Lung (tissue), 12 donors: ENCODE data around the gene NUBP1. TPM values are rescaled to one million over a fixed set of nuclear protein-coding genes. Genes with fewer than 3 reads are reported as not detected.

Experiments
- ATAC-seq: fragments of 200-7000 bp; cut with Tn5 transposase; one replicate; pipeline ENCODE4 v1.9.1; 2020; ENCODE audit warnings: moderate number of reproducible peaks; ENCODE audit not compliant: insufficient read depth, low FRiP score
- DNase-seq, 3 donors: peaks; one replicate each; pipeline ENCODE4 v3.0.0-alpha.2; 2013 to 2017
- H3K27ac ChIP-seq, 2 donors: one replicate each; pipeline ENCODE4 v1.5.1; 2013; ENCODE audit warnings: mild to moderate bottlenecking in 2 of 2, moderate library complexity in 2 of 2, control low read depth in 1 of 2, inconsistent platforms in 1 of 2, low read depth in 1 of 2, low read length in 1 of 2
- H3K27me3 ChIP-seq, 3 donors: one replicate each; pipeline ENCODE4 v1.5.1; 2013; ENCODE audit warnings: low read length in 2 of 3; ENCODE audit not compliant: control insufficient read depth in 3 of 3, insufficient read depth in 3 of 3
- H3K36me3 ChIP-seq, 4 donors: one replicate each; pipeline ENCODE4 v1.5.1; 2013; ENCODE audit warnings: low read length in 4 of 4, mild to moderate bottlenecking in 1 of 4, moderate library complexity in 1 of 4; ENCODE audit not compliant: control insufficient read depth in 4 of 4, insufficient read depth in 4 of 4
- H3K4me1 ChIP-seq, 5 donors: one replicate each; pipeline ENCODE4 v1.5.1; 2013; ENCODE audit warnings: low read length in 5 of 5, mild to moderate bottlenecking in 2 of 5, moderate library complexity in 1 of 5; ENCODE audit not compliant: control insufficient read depth in 5 of 5, insufficient read depth in 5 of 5
- H3K4me3 ChIP-seq: one replicate; pipeline ENCODE4 v1.5.1; 2013; ENCODE audit warnings: mild to moderate bottlenecking, control low read depth, moderate library complexity
- H3K9ac ChIP-seq, 2 donors: one replicate each; pipeline ENCODE4 v1.5.1; 2013; ENCODE audit warnings: low read length in 2 of 2, control low read depth in 1 of 2; ENCODE audit not compliant: insufficient read depth in 1 of 2
- H3K9me3 ChIP-seq, 4 donors: one replicate each; pipeline ENCODE4 v1.5.1; 2013; ENCODE audit warnings: low read length in 3 of 4, mild to moderate bottlenecking in 1 of 4, moderate library complexity in 1 of 4; ENCODE audit not compliant: control insufficient read depth in 4 of 4, insufficient read depth in 3 of 4
- WGBS, 2 donors: extraction: QIAGEN DNeasy Blood & Tissue Kit; methylation state at CpG; one replicate each; pipeline ENCODE4 v1.1.7; 2013; 5-methylcytosine and 5-hydroxymethylcytosine counted together
- polyA plus RNA-seq, 2 donors: library from polyadenylated mRNA; stranded (reverse); fragments of 200-250 nt; gene quantifications; one replicate each; pipeline ENCODE4 v1.2.1, GENCODE V29; 2013
- total RNA-seq, 2 donors: library from RNA; depleted of rRNA in 1 of 2; stranded (reverse); fragments of >200 nt in 1 of 2; gene quantifications; one replicate each; pipeline ENCODE4 v1.2.1, GENCODE V29; 2014 to 2021
- TF ChIP-seq, protein P1 (sequence below): IDR thresholded peaks from 2 replicates; pipeline ENCODE4 v1.5.1; 2012; ENCODE audit warnings: mild to moderate bottlenecking; ENCODE audit errors: control extremely low read depth, extremely low read depth
- donor health status: control.
- donor health status: control.
- donor health status: Bipolar disorder and iron deficiency.
- donor health status: healthy.
- donor health status: DM: yes; HTN: yes; CAD: no.

Gene NUBP1
- total and polyA plus RNA-seq, 4 donors = 28.4 to 44.2 (median 41.1) TPM

- Histone ChIP-seq H3K27me3 (no peaks in the 10 kb centered on the region), H3K27ac (no peak overlapping the region), H3K36me3 (no peaks in the 10 kb centered on the region), H3K9me3 (peaks cover 0 to 4% (median under 1%) of the 10 kb centered on the region in 4 donors), H3K4me1 (no peaks in the 10 kb centered on the region), H3K9ac (no peak overlapping the region), H3K4me3 (no peak overlapping the region)
- DNase-seq = no peak
- WGBS, 2 donors = 77 to 78% methylated on average over 16 of the region's 16 CpGs
- no peak for ATAC-seq
- TF ChIP-seq, protein P1, sequence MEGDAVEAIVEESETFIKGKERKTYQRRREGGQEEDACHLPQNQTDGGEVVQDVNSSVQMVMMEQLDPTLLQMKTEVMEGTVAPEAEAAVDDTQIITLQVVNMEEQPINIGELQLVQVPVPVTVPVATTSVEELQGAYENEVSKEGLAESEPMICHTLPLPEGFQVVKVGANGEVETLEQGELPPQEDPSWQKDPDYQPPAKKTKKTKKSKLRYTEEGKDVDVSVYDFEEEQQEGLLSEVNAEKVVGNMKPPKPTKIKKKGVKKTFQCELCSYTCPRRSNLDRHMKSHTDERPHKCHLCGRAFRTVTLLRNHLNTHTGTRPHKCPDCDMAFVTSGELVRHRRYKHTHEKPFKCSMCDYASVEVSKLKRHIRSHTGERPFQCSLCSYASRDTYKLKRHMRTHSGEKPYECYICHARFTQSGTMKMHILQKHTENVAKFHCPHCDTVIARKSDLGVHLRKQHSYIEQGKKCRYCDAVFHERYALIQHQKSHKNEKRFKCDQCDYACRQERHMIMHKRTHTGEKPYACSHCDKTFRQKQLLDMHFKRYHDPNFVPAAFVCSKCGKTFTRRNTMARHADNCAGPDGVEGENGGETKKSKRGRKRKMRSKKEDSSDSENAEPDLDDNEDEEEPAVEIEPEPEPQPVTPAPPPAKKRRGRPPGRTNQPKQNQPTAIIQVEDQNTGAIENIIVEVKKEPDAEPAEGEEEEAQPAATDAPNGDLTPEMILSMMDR = no peak
These were observed 15.4 kb upstream of the NUBP1 start for GRCh38 chr16:10728003-10728887.

GRCh38 chr16:10729104-10730048, 14.3 kb upstream of the NUBP1 start:
- H3K9ac ChIP-seq = no peak overlapping the region
- no peaks in the 10 kb centered on the region for H3K4me1 ChIP-seq
- no peak overlapping the region for H3K27ac ChIP-seq
- DNase-seq = no peak
- H3K4me3 ChIP-seq = no peak overlapping the region
- ATAC-seq = peak; percentile 58
- H3K27me3 ChIP-seq = no peaks in the 10 kb centered on the region
- no peaks in the 10 kb centered on the region for H3K36me3 ChIP-seq
- TF ChIP-seq, protein P1 = no peak
- H3K9me3 ChIP-seq = peaks cover 0 to 4% (median under 1%) of the 10 kb centered on the region in 4 donors
- 79 to 83% methylated on average over 19 of the region's 19 CpGs for WGBS, 2 donors

DNA sequence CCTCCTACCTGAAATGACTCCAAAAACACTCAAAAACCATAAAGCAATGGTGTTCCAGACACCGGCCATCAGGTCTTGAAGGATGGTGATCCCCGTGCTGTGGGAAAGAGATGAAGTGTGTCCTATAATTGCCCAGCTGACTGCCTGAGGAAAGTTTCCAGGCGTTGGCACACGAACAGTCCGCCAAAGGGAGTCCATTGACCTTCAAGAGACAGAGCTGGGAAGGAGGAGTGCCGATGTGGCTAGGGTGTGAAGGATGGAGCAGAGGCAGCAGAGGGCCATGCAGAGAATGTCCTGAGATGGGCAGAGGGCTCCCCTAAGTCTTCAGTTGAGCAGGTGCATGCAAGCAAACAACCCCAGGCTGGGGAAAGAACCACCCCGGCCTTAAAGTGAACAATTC, 11.9 kb upstream of the NUBP1 start:
- 83% methylated on average over 7 of the region's 7 CpGs for WGBS, 2 donors
- ATAC-seq (no peak), DNase-seq (no peak)
- Histone ChIP-seq H3K27ac (no peak overlapping the region), H3K9ac (no peak overlapping the region), H3K9me3 (peaks cover 0 to 4% (median under 1%) of the 10 kb centered on the region in 4 donors), H3K4me3 (no peak overlapping the region), H3K36me3 (no peaks in the 10 kb centered on the region), H3K4me1 (peaks cover 0 to under 1% (median 0%) of the 10 kb centered on the region in 5 donors), H3K27me3 (no peaks in the 10 kb centered on the region)
- TF ChIP-seq, protein P1 = no peak
